Mesenchymal stem cell (in vitro differentiated cells and primary cell): ENCODE measurements around the gene FSHR.
A peak's percentile ranks its signal among the peaks of the same experiment; 100 is the strongest.

Experiments
- DNase-seq: peaks from one replicate; pipeline ENCODE4 v3.0.0-alpha.2; 2013
- H2AFZ ChIP-seq: one replicate; pipeline ENCODE4 v1.6.1; 2013; ENCODE audit warnings: low read depth, mild to moderate bottlenecking, control low read depth, inconsistent platforms, low read length, moderate library complexity
- H2AK5ac ChIP-seq: 2 replicates; pipeline ENCODE4 v1.6.1; 2013; ENCODE audit warnings: low read length, moderate library complexity, mild to moderate bottlenecking, inconsistent platforms; ENCODE audit not compliant: severe bottlenecking
- H2BK120ac ChIP-seq: one replicate; pipeline ENCODE4 v1.6.1; 2013; ENCODE audit warnings: low read depth, mild to moderate bottlenecking, inconsistent platforms, low read length, moderate library complexity
- H2BK12ac ChIP-seq, 2 experiments: one replicate each; pipeline ENCODE4 v1.6.1; 2013; ENCODE audit warnings: inconsistent platforms in 2 of 2, low read length in 2 of 2, mild to moderate bottlenecking in 2 of 2, moderate library complexity in 2 of 2, control low read depth in 1 of 2
- H2BK15ac ChIP-seq: one replicate; pipeline ENCODE4 v1.6.1; 2013; ENCODE audit warnings: mild to moderate bottlenecking, low read depth, inconsistent platforms; ENCODE audit not compliant: poor library complexity, severe bottlenecking
- H2BK5ac ChIP-seq: 2 replicates; pipeline ENCODE4 v1.6.1; 2013; ENCODE audit warnings: low read depth, mild to moderate bottlenecking, low read length, control low read depth, inconsistent platforms; ENCODE audit not compliant: poor library complexity, severe bottlenecking
- H3K14ac ChIP-seq, 2 experiments: one replicate each; pipeline ENCODE4 v1.6.1; 2013; ENCODE audit warnings: inconsistent platforms in 2 of 2, low read length in 2 of 2, control low read depth in 1 of 2, mild to moderate bottlenecking in 1 of 2, moderate library complexity in 1 of 2
- H3K18ac ChIP-seq, 2 experiments: one replicate each; pipeline ENCODE4 v1.6.1; 2013; ENCODE audit warnings: inconsistent platforms in 2 of 2, low read length in 2 of 2, control low read depth in 1 of 2, low read depth in 1 of 2, mild to moderate bottlenecking in 1 of 2
- H3K23ac ChIP-seq, 2 experiments: one replicate each; pipeline ENCODE4 v1.6.1; 2013; ENCODE audit warnings: inconsistent platforms in 2 of 2, low read length in 2 of 2, mild to moderate bottlenecking in 2 of 2, moderate library complexity in 2 of 2, control low read depth in 1 of 2
- H3K27ac ChIP-seq: 2 replicates; pipeline ENCODE4 v1.5.1; 2013; ENCODE audit warnings: mild to moderate bottlenecking, moderate library complexity, low read length, control low read depth, inconsistent platforms; ENCODE audit not compliant: poor library complexity, severe bottlenecking
- H3K27me3 ChIP-seq, 2 experiments: 2 replicates each; pipeline versions ENCODE4 v1.6.1 to v1.7.0; 2013; ENCODE audit warnings: low read length in 2 of 2, mild to moderate bottlenecking in 2 of 2, moderate library complexity in 2 of 2, control low read depth in 1 of 2, inconsistent platforms in 1 of 2; ENCODE audit not compliant: control insufficient read depth in 1 of 2, insufficient read depth in 1 of 2
- H3K36me3 ChIP-seq, 2 experiments: 2 replicates each; pipeline versions ENCODE4 v1.6.1 to v1.7.0; 2013; ENCODE audit warnings: low read length in 2 of 2, control low read depth in 1 of 2, inconsistent platforms in 1 of 2, low read depth in 1 of 2, mild to moderate bottlenecking in 1 of 2; ENCODE audit not compliant: insufficient read depth in 2 of 2, control insufficient read depth in 1 of 2
- H3K4ac ChIP-seq, 2 experiments: one replicate each; pipeline ENCODE4 v1.6.1; 2013; ENCODE audit warnings: inconsistent platforms in 2 of 2, low read length in 2 of 2, mild to moderate bottlenecking in 2 of 2, moderate library complexity in 2 of 2, control low read depth in 1 of 2, low read depth in 1 of 2
- H3K4me1 ChIP-seq: 2 replicates; pipeline ENCODE4 v1.6.1; 2013; ENCODE audit warnings: low read depth, low read length, control low read depth; ENCODE audit not compliant: control insufficient read depth, insufficient read depth
- H3K4me2 ChIP-seq: 2 replicates; pipeline ENCODE4 v1.6.1; 2013; ENCODE audit warnings: low read length, mild to moderate bottlenecking, inconsistent platforms; ENCODE audit not compliant: poor library complexity, severe bottlenecking
- H3K4me3 ChIP-seq, 2 experiments: 2 replicates each; pipeline versions ENCODE4 v1.5.1 to v1.7.0; 2013; ENCODE audit warnings: low read length in 2 of 2, mild to moderate bottlenecking in 2 of 2, control low read depth in 1 of 2, low read depth in 1 of 2; ENCODE audit not compliant: insufficient read depth in 1 of 2
- H3K79me1 ChIP-seq: replicated peaks from 2 replicates; pipeline ENCODE4 v1.6.1; 2013; ENCODE audit warnings: mild to moderate bottlenecking, control low read depth, low read length, inconsistent platforms; ENCODE audit not compliant: poor library complexity, severe bottlenecking
- H3K9ac ChIP-seq: 2 replicates; pipeline ENCODE4 v1.7.0; 2013; ENCODE audit warnings: mild to moderate bottlenecking, low read length, moderate library complexity
- H3K9me3 ChIP-seq: 2 replicates; pipeline ENCODE4 v1.7.0; 2013; ENCODE audit warnings: mild to moderate bottlenecking, low read length; ENCODE audit not compliant: control insufficient read depth
- H4K8ac ChIP-seq: one replicate; pipeline ENCODE4 v1.6.1; 2013; ENCODE audit warnings: inconsistent platforms, mild to moderate bottlenecking, low read length, moderate library complexity
- H4K91ac ChIP-seq: one replicate; pipeline ENCODE4 v1.6.1; 2013; ENCODE audit warnings: mild to moderate bottlenecking, low read length, inconsistent platforms
- WGBS: methylation state at CpG from one replicate; pipeline ENCODE4 v1.1.7; 2013; ENCODE audit warnings: mixed read lengths; 5-methylcytosine and 5-hydroxymethylcytosine counted together

The FSHR gene

DNA sequence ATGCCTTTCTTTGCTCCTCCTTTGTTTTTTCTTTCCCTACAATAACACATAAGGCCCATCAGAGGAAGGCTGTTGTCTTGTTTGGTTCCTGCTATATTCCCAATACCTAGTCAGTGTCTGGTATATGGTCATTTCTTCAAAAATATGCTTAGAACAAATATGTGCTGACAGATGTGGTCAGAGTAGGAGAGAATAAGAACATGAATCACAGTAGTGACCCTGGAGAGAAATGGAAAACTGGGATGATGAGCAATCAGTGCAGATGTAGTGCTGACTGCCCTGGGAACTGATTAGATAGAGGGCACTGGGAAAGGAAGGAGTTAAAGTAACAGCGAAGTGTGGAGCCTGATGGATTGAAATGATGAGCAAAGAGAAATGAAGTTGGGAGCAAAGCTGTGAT is 209.4 kb downstream of the FSHR start:
- Histone ChIP-seq H2AFZ (no peak overlapping the region), H3K4ac (no peak overlapping the region), H2BK12ac (no peak overlapping the region), H3K27ac (no peak overlapping the region), H3K4me1 (no peaks in the 10 kb centered on the region), H3K4me3 (no peak overlapping the region), H4K91ac (no peak overlapping the region), H3K18ac (no peak overlapping the region), H4K8ac (no peak overlapping the region), H3K27me3 (peaks cover 0 to 5% of the 10 kb centered on the region in 2 experiments), H2AK5ac (no peak overlapping the region), H3K4me2 (no peak overlapping the region), H2BK15ac (no peak overlapping the region), H2BK120ac (no peak overlapping the region), H3K36me3 (no peaks in the 10 kb centered on the region), H3K14ac (no peak overlapping the region), H3K9me3 (no peaks in the 10 kb centered on the region), H2BK5ac (no peak overlapping the region), H3K9ac (no peak overlapping the region), H3K79me1 (no peaks in the 10 kb centered on the region), H3K23ac (no peak overlapping the region)
- DNase-seq: no peak
- WGBS: 80% methylated on average over 1 of the region's 1 CpG

DNA sequence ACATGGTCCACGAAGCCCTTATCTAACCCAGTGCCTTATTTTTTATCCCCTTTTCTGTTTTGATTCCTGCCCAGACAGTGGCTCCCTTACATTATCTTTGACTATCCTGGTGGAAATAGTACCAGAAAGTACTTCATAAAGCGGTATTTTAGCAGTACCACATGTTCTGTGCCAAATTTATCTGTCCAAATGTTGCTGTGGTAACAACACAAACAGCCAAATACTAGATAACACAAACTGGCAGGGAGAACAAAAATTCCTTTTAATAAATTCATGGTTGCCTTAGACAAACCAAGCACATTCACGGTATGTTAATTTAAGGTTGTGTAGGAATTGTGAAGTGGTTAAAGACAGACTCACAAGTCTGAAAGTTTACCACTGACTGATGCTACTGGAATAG is 210.9 kb downstream of the FSHR start:
- H3K27ac ChIP-seq: no peak overlapping the region
- no peak overlapping the region for H3K18ac ChIP-seq
- H3K36me3 ChIP-seq: no peaks in the 10 kb centered on the region
- 81% methylated on average over 3 of the region's 3 CpGs for WGBS
- no peaks in the 10 kb centered on the region for H3K27me3 ChIP-seq
- H2BK120ac ChIP-seq: no peak overlapping the region
- no peak overlapping the region for H3K14ac ChIP-seq
- no peak overlapping the region for H2BK5ac ChIP-seq
- no peak overlapping the region for H2BK15ac ChIP-seq
- H3K4me3 ChIP-seq: no peak overlapping the region
- H4K8ac ChIP-seq: no peak overlapping the region
- no peak overlapping the region for H2AFZ ChIP-seq
- no peak overlapping the region for H4K91ac ChIP-seq
- no peak overlapping the region for H2AK5ac ChIP-seq
- H2BK12ac ChIP-seq: no peak overlapping the region
- no peak overlapping the region for H3K23ac ChIP-seq
- peak; percentile 11 for DNase-seq
- H3K9ac ChIP-seq: no peak overlapping the region
- H3K4me2 ChIP-seq: no peak overlapping the region
- H3K9me3 ChIP-seq: no peaks in the 10 kb centered on the region
- no peaks in the 10 kb centered on the region for H3K79me1 ChIP-seq
- no peaks in the 10 kb centered on the region for H3K4me1 ChIP-seq
- no peak overlapping the region for H3K4ac ChIP-seq

DNA sequence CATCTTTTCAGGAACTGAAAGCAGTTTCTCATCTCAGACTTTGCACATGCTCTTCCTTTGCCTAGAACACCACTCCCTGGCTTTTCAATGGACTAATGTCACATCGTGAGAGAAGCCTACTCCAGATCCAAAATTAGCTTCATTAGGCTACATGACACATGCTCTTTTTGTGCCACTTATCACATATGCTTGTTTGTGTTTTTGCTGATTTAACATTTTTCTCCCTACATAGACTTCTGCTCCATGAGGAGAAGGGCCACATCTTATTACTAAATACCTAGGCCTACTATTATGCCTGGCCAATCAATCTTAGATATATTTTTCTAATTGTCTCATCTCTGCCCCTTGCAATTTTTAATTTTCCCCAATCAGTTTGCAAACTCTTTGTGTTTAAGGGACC is 212.4 kb downstream of the FSHR start:
- H2BK120ac ChIP-seq: no peak overlapping the region
- no peak overlapping the region for H3K18ac ChIP-seq
- H3K23ac ChIP-seq: no peak overlapping the region
- H2BK15ac ChIP-seq: no peak overlapping the region
- 43% methylated on average over 1 of the region's 1 CpG for WGBS
- no peak overlapping the region for H4K91ac ChIP-seq
- H3K4me1 ChIP-seq: no peaks in the 10 kb centered on the region
- no peak overlapping the region for H2BK5ac ChIP-seq
- H3K9me3 ChIP-seq: no peaks in the 10 kb centered on the region
- no peak overlapping the region for H3K14ac ChIP-seq
- H3K9ac ChIP-seq: no peak overlapping the region
- no peak for DNase-seq
- H4K8ac ChIP-seq: no peak overlapping the region
- no peaks in the 10 kb centered on the region for H3K79me1 ChIP-seq
- H3K4ac ChIP-seq: no peak overlapping the region
- no peak overlapping the region for H2AFZ ChIP-seq
- H3K27ac ChIP-seq: no peak overlapping the region
- H3K4me3 ChIP-seq: no peak overlapping the region
- H2BK12ac ChIP-seq: no peak overlapping the region
- H3K36me3 ChIP-seq: no peaks in the 10 kb centered on the region
- H3K4me2 ChIP-seq: no peak overlapping the region
- no peak overlapping the region for H2AK5ac ChIP-seq
- H3K27me3 ChIP-seq: no peaks in the 10 kb centered on the region

DNA sequence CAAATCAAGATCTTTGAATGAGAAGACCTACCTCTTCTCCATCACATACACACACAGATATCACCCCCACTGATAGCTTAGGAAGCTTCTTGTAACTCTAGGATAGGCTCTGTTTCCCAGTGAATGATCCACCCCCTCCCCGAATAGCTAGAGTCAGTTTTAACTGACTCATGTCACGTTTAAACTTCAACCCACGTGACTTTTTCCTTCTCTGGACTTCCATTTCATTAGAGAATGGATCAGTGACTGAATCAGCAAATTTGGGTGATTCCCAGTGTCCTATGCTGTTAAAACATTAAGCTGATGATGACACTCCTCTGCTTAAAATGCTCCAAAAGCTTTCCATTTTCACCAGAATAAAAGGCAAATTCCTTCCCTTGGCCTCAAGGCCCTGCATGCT is 212.9 kb downstream of the FSHR start:
- Histone ChIP-seq H2BK120ac (no peak overlapping the region), H3K27me3 (no peaks in the 10 kb centered on the region), H3K4me1 (no peaks in the 10 kb centered on the region), H4K8ac (no peak overlapping the region), H3K4me2 (no peak overlapping the region), H3K23ac (no peak overlapping the region), H3K79me1 (no peaks in the 10 kb centered on the region), H2BK15ac (no peak overlapping the region), H3K36me3 (no peaks in the 10 kb centered on the region), H3K14ac (no peak overlapping the region), H3K27ac (no peak overlapping the region), H3K4me3 (no peak overlapping the region), H3K18ac (no peak overlapping the region), H3K9ac (no peak overlapping the region), H2AFZ (no peak overlapping the region), H3K9me3 (no peaks in the 10 kb centered on the region), H4K91ac (no peak overlapping the region), H3K4ac (no peak overlapping the region), H2BK12ac (no peak overlapping the region), H2BK5ac (no peak overlapping the region), H2AK5ac (no peak overlapping the region)
- DNase-seq: no peak
- 78% methylated on average over 3 of the region's 3 CpGs for WGBS
